GM10847 (cell line): ENCODE results near the gene SIGLEC9.

ENCODE experiments used
- POLR2A ChIP-seq: IDR thresholded peaks from 2 replicates; pipeline ENCODE4 v1.6.1; 2011; ENCODE audit not compliant: insufficient read length; ENCODE audit errors: extremely low read depth

Gene SIGLEC9

DNA sequence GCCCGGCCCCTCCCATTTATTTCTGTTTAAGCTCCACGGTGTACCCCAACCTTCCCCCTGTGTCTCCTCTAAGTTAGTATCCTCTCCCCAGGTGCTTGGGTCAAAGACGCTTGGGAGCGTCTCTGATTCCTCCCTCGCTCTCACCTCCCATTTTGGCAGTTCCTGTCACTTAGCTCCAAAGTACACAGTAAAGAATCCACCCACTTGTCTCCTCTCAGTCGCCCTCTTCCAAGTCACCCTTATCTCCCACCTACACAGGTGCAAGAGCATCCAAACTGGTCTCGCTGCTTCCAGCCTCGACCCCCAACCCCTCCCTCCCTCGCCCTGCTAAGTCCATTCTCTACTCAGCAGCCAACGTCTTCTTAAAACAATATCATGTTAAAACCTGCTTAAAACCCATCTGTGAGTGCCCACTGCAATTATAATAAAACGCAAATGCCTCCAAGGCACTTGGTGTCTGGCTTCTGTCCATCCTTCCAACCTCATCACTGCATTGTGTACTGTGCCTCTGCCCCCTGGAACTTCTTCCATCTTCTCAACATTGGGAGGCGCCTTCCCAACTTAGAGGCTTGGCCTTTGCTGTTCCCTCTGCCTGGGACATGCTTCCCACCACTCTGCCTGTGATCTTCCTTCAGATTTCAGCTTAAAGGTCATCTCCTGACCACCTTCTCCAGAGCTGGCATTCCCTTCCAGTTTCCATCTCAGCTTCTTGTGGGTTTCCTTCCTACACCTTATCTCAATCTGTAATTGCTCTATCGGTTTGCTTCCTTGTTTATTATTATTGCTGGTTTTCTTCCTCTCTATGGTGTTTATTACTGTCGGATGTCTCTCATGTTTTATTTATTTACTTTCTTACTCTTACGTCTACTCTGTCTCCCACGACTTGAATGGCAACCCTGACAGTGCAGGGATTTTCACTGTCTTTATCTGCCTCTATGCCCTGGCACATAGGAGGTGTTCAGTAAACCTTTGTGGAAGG, 32.5 kb upstream of the SIGLEC9 start:
- TF ChIP-seq POLR2A = no peak

GRCh38 chr19:51093101-51093500, 31.6 kb upstream of the SIGLEC9 start:
- no peak for TF ChIP-seq POLR2A

DNA sequence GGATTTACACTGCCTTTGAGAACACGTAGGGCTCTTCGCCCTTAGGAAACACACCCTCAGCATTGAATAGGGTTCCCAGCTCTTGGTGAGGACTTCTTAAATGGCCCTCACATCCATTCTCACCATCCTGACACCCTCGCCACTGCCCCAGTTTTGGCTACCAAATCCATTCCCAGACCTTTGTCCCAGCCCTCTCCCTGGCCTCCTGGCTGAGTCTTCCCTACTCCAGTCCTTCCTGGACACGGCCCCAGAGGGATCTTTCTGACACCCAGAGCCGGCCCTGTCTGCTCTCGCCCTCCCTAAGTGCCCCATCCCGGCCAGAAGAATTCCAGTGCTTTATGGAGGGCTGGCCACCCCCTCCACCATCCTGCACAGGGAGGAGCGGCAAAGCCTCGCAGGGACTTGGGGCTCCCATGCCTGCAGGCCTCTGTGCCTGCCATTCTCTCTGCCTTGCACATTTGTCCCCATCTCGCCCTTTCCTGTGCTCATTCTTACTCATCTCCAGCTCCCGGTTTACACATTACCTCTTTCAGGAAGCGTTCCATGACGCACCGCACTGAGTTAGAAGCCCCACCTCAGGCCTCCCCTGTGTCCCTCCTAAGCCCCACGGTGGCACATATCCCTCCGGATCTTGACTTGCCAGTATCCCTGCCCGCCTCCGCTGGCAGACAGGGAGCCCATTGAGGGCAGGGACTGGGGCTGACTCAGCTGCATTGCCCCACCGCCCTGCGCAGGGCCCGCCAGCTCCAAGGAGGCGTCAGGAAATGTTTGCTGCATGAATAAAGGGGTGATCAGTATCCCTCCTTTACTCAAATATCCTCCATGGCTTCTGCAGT, 31.0 kb upstream of the SIGLEC9 start:
- no peak for TF ChIP-seq POLR2A

DNA sequence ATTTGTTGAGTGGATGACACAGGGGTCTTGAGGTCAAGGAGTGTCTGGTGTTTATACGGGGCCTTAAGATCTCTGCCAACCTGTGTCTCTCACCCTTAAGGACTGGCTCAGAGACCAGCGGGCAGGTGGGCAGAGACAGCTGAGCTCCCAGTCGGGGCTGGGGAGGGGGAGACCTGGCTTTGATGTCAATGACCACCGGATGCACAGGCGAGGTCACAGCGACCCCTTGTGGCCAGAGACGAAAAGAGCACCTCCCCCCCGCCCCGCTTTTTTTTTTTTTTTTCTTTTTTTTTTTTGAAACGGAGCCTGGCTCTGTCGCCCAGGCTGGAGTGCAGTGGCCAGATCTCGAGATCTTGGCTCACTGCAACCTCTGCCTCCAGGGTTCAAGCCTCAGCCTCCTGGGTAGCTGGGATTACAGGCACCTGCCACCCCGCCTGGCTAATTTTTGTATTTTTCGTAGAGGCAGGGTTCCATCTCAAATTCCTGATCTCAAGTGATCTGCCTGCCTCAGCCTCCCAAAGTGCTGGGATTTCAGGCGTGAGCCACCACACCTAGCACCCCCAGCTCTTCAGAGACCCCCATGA, 29.9 kb upstream of the SIGLEC9 start:
- TF ChIP-seq POLR2A = no peak

DNA sequence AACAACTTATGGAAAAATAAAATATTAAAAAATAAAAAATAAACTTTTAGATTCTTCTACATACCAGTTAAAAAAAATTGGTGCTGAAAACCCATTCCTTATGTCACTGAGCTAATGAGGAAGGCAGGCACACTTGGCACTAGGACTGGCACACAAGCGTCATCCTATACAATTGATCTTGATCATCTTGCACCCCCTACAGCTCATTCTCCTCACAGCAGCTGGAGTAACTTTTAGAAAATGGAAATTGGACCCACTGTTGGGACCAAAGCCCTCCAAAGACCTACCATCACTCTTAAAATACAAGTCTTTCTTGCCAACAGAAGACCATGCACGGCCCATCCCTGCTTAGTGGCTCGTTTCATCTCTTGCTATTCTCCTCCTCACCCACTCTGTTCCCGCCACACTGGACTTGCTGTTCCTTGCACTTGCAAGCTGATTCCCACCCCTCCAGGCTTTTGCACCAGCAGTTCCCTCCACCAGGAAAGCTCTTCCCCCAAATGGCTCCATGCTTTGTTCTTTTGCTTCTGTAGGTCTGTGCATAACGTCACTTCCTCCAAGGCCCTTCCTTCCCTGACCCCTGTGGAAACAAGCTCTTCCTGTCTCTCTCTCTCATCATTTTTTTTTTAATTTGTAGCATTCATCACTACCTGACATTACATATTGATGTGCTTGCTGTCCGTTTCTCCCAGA, 28.1 kb upstream of the SIGLEC9 start:
- TF ChIP-seq POLR2A = no peak

DNA sequence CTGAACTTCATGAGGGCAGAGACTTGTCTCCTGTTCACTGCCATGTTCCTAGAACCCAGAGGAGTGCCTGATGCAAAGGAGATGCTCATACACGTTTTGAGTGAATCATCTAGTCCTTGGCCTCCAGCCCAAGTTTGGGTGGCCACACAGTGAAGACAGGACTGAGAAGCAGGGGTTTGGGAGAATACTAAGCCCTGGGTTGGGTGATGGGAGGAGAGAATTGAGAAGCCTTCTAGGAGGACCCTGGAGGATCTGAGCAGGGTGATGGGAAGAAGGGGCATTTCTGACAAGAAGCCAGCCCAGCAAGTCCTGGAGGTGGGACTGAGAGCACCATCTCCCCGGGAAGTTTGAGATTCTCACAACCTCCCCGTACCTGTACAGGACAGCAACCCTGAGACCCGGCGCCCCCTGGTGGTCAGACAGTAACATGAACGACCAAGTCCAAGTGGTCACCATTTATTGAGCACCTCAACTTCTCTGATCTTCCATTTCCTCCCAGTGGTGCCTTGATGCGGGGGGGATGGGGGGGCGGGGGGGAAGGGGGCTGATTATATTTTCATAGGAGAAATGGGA, 27.5 kb upstream of the SIGLEC9 start:
- TF ChIP-seq POLR2A = no peak

GRCh38 chr19:51097796-51098195, 26.9 kb upstream of the SIGLEC9 start:
- TF ChIP-seq POLR2A = no peak

DNA sequence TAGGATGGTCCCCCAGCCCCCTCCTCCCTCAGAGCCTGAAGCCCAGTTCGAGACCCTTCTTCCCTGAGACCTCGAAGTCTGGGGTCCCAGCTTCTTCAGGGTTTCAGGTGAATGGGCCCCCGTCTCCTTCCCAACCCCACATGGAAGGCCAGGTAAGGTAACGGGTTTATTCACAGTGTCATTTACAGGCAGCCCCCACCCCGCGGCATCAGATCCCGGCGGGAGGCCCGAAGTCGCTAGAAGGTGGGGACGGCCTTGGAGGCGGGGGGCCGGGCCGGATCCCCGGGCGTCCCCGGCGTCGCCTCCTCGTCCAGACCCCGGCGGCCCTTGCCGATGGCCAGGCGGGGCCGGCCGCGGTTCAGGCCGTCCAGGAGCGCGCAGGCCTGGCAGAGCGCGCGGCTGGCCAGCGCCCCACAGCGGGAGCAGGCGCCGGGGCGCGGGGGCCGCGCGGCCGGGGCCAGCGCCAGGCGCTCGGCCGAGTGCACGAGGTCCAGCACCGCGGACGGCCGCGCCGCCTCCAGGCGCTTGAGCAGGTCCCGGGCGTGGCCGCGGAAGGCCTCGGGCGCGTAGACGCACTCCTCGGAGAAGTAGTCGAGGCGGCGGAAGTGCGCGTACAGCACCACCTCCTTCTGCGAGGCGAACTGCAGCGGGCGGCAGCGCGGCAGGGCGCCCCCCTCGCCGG, 26.2 kb upstream of the SIGLEC9 start:
- TF ChIP-seq POLR2A = no peak

DNA sequence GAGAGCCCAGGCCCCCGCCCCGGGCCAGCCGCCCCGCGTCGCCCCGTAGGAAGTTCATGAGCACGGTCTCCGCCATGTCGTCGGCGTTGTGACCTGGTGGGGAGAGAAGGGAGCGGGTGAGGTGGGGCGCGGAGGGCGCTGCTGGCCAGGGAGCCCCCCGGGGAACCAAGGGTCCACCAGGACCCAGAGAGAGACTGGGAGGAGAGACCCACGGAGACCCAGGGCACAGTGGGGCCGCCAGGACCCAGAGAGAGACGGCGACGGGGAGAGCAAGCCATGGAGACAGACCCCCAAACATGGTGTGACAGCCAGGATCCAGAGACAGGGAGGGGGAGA, 25.7 kb upstream of the SIGLEC9 start:
- no peak for TF ChIP-seq POLR2A

GRCh38 chr19:51100601-51101000, 24.1 kb upstream of the SIGLEC9 start:
- TF ChIP-seq POLR2A = no peak

DNA sequence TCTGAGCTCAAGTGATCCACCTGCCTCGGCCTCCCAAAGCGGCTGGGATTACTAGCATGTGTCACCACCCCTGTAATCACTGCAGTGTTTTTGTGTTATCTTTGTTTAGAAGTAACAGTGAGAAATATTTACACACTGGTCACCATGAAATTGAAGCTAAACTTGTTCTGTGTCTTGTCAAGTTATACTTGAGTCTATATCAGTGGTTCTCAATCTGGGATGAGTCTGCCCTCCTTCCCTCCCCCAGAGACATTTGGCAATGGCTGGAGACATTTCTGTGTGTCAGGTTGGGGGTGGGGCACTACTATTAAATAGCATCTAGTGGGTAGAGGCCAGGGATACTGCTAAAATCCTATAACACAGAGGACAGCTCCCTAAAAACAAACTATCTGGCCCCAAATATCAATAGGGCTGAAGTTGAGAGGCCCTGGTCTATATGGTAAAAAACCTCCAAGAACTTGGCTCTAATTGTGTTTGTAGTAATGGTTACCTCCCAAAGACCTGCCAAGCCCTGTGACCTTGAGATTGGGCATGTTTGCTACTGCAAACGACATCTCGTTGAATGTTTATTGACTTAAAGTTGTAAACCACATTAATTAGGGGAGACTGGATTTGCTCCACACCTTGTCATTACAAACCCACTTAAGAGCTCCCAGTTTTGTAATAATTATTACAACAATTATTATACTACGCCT, 23.4 kb upstream of the SIGLEC9 start:
- TF ChIP-seq POLR2A = no peak

GRCh38 chr19:51102991-51103390, 21.7 kb upstream of the SIGLEC9 start:
- TF ChIP-seq POLR2A = no peak

DNA sequence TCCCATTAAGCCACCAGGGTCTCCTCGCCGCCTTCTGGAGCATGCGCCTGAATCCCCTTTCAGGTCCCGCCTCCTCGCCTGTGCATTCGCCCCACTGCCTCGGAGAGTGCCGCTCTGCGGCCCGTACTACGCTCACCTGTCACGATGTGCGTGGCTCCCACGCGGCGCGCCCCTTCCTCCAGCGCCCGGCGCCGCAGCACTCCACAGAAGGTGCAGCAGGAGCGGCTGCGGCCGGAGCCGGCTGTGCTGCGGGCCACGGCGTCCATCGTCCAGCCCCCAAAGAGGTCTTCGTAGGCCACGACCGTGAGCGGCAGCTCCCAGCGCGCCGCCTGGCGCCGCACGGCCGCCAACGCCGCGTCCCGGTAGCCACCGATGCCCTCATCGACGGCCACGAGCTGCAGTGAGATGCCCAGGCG, 20.8 kb upstream of the SIGLEC9 start:
- no peak for TF ChIP-seq POLR2A
